ENCODE measurements around the gene C11orf97. TPM values are rescaled to one million over a fixed set of nuclear protein-coding genes. Genes with fewer than 3 reads are reported as not detected.

Gene C11orf97
- total RNA-seq, 1 experiment from 2014 or later = not detected

DNA sequence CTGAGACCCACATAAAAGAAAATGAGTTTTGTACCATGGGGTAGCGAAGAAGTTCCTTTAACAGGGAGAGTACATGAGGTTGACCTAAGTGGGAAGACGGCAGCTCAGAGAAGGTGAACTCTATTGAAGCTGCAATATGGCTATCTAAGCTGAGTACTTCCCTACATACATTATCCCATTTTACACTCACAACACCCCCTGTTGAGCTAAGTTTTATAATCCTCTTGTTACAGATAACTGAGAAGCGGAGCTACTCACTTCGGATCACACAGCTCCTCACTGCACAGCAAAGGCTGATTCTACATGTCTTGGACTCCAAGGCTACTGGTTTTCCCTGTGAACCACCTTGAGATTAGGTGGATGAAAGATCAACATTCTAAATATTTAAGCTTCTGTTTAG lies 46.7 kb downstream of the C11orf97 start:
- POLR2A ChIA-PET (ENCODE audit: low non-redundant PET) = no interaction called here
- intact Hi-C loops (cut with micrococcal nuclease; ENCODE audit: unreplicated experiment) = no loop called here
- no TSS peak for BruUV-seq (replicated peaks)

DNA sequence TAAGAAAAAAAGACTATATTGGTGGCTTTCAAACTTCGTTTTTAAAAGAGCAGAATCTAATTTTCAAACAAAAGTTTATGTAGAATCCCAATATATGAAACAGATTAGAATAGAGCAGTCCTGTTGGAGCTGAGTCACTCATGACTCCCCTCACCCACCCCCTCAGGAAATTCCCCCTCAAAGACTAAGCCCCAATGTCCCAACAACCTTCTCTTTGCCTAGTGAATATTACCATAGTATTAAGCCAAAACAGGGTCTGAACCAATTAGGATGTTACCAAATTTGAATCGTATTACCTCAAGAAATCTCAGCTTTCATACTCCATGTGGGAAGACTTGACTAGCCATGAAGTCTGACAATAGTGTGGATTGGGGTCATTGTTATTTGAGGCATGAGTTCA lies 47.1 kb downstream of the C11orf97 start:
- TF ChIP-seq EZH2 (IDR thresholded peaks at IDR 0.05; ENCODE audit: borderline replicate concordance, low read depth, low read length, poor library complexity, severe bottlenecking) = no peak
- TF ChIP-seq, protein P1, sequence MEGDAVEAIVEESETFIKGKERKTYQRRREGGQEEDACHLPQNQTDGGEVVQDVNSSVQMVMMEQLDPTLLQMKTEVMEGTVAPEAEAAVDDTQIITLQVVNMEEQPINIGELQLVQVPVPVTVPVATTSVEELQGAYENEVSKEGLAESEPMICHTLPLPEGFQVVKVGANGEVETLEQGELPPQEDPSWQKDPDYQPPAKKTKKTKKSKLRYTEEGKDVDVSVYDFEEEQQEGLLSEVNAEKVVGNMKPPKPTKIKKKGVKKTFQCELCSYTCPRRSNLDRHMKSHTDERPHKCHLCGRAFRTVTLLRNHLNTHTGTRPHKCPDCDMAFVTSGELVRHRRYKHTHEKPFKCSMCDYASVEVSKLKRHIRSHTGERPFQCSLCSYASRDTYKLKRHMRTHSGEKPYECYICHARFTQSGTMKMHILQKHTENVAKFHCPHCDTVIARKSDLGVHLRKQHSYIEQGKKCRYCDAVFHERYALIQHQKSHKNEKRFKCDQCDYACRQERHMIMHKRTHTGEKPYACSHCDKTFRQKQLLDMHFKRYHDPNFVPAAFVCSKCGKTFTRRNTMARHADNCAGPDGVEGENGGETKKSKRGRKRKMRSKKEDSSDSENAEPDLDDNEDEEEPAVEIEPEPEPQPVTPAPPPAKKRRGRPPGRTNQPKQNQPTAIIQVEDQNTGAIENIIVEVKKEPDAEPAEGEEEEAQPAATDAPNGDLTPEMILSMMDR (conservative IDR thresholded peaks at IDR 0.05; ENCODE audit: low read depth, low read length) = no peak
- Histone ChIP-seq H3K27ac (ENCODE audit: low read depth, low read length, poor library complexity, severe bottlenecking) (no peak overlapping the region), H3K4me1 (ENCODE audit: insufficient read depth, low read length, poor library complexity, severe bottlenecking) (peaks cover 9% of the 10 kb centered on the region), H3K4me3 (ENCODE audit: low read depth, low read length, poor library complexity, severe bottlenecking) (no peak overlapping the region), H3K36me3 (ENCODE audit: insufficient read depth, low read length, poor library complexity, severe bottlenecking) (no peaks in the 10 kb centered on the region), H3K27me3 (replicated peaks; ENCODE audit: insufficient read depth, low read depth, low read length, poor library complexity) (no peaks in the 10 kb centered on the region), H3K9me3 (ENCODE audit: low read depth, low read length, poor library complexity, severe bottlenecking) (no peaks in the 10 kb centered on the region)
- POLR2A ChIA-PET (ENCODE audit: low non-redundant PET) = no interaction called here
- no TSS peak for BruUV-seq (replicated peaks)
- intact Hi-C loops (cut with micrococcal nuclease; ENCODE audit: unreplicated experiment) = no loop called here
- DNase-seq (ENCODE audit: low spot score) = no peak
- CTCF ChIA-PET = no interaction called here

More for the DNA sequence above, 46.7 kb downstream of the C11orf97 start:
- H3K36me3 ChIP-seq (ENCODE audit: insufficient read depth, low read length, poor library complexity, severe bottlenecking) = no peaks in the 10 kb centered on the region
- no peak overlapping the region for H3K4me3 ChIP-seq (ENCODE audit: low read depth, low read length, poor library complexity, severe bottlenecking)
- TF ChIP-seq EZH2 (IDR thresholded peaks at IDR 0.05; ENCODE audit: borderline replicate concordance, low read depth, low read length, poor library complexity, severe bottlenecking) = no peak
- TF ChIP-seq, protein P1 (conservative IDR thresholded peaks at IDR 0.05; ENCODE audit: low read depth, low read length) = no peak
- DNase-seq (ENCODE audit: low spot score) = peak; percentile 69
- peaks cover 9% of the 10 kb centered on the region for H3K4me1 ChIP-seq (ENCODE audit: insufficient read depth, low read length, poor library complexity, severe bottlenecking)
- CTCF ChIA-PET = no interaction called here
- no peaks in the 10 kb centered on the region for H3K9me3 ChIP-seq (ENCODE audit: low read depth, low read length, poor library complexity, severe bottlenecking)
- H3K27me3 ChIP-seq (replicated peaks; ENCODE audit: insufficient read depth, low read depth, low read length, poor library complexity) = no peaks in the 10 kb centered on the region
- H3K27ac ChIP-seq (ENCODE audit: low read depth, low read length, poor library complexity, severe bottlenecking) = no peak overlapping the region

DNA sequence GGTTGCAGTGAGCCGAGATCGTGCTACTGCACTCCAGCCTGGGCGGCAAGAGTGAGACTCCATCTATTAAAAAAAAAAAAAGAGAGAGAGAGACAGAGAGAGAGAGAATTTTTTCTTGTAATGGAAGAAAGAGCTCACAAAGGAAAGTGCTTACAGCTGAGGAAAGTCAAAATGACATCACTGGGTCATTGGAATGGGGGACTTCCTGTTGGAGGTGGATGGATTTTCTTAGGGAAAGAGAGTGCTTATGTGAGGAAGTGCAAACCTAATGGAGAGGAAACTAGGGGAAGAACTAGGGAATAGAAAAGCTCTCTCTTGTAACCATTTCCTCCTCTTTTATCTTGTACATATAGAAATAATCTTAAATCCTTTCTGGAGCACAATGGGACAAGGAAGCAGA lies 48.6 kb downstream of the C11orf97 start:
- CTCF ChIA-PET = no interaction called here
- peaks cover 9% of the 10 kb centered on the region for H3K4me1 ChIP-seq (ENCODE audit: insufficient read depth, low read length, poor library complexity, severe bottlenecking)
- TF ChIP-seq EZH2 (IDR thresholded peaks at IDR 0.05; ENCODE audit: borderline replicate concordance, low read depth, low read length, poor library complexity, severe bottlenecking) = no peak
- TF ChIP-seq, protein P1 (conservative IDR thresholded peaks at IDR 0.05; ENCODE audit: low read depth, low read length) = no peak
- no peak overlapping the region for H3K27ac ChIP-seq (ENCODE audit: low read depth, low read length, poor library complexity, severe bottlenecking)
- H3K4me3 ChIP-seq (ENCODE audit: low read depth, low read length, poor library complexity, severe bottlenecking) = no peak overlapping the region
- no peak for DNase-seq (ENCODE audit: low spot score)
- intact Hi-C loops (cut with micrococcal nuclease; ENCODE audit: unreplicated experiment) = no loop called here
- no peaks in the 10 kb centered on the region for H3K9me3 ChIP-seq (ENCODE audit: low read depth, low read length, poor library complexity, severe bottlenecking)
- no peaks in the 10 kb centered on the region for H3K27me3 ChIP-seq (replicated peaks; ENCODE audit: insufficient read depth, low read depth, low read length, poor library complexity)
- H3K36me3 ChIP-seq (ENCODE audit: insufficient read depth, low read length, poor library complexity, severe bottlenecking) = no peaks in the 10 kb centered on the region
- no TSS peak for BruUV-seq (replicated peaks)
- POLR2A ChIA-PET (ENCODE audit: low non-redundant PET) = no interaction called here

All from A673 (cell line).